Peyer's patch (tissue), 4 donors: Measurements from ENCODE around the gene PCDH12.

Source experiments
- CTCF ChIP-seq, 6 experiments: fragments of 450-650 bp in 4 of 6; fragments of 200-600 bp in 2 of 6; sonication (generic) in 1 of 6; IDR thresholded peaks; one replicate each; pipeline ENCODE4 v1.5.1; 2017 to 2019; ENCODE audit warnings: antibody characterized with exemption in 6 of 6, mild to moderate bottlenecking in 3 of 6, moderate library complexity in 1 of 6
- POLR2A ChIP-seq, 2 donors: fragments of 450-650 bp; IDR thresholded peaks; one replicate each; pipeline ENCODE4 v1.5.1; 2017; ENCODE audit warnings: antibody characterized with exemption in 2 of 2, mild to moderate bottlenecking in 2 of 2, moderate library complexity in 2 of 2

GRCh38 chr5:141960449-141961323 lies 2.7 kb upstream of the PCDH12 start:
- TF ChIP-seq CTCF (IDR thresholded peaks at IDR 0.05) (peak; percentile 75 to 92 (median 88)), POLR2A (IDR thresholded peaks at IDR 0.05) (no peak)
